PC-3 (cell line): ENCODE measurements around the gene HDGFL3. TPM values are rescaled to one million over a fixed set of nuclear protein-coding genes. Genes with fewer than 3 reads are reported as not detected.
A peak's percentile ranks its signal among the peaks of the same experiment; 100 is the strongest.

ENCODE experiments used
- ATAC-seq: fragments of 200-7000 bp; cut with Tn5 transposase; 2 replicates; pipeline ENCODE4 v1.9.1; 2020; ENCODE audit warnings: mild to moderate bottlenecking, moderate library complexity
- BruUV-seq: library from RNA; stranded (reverse); fragments of 400-500 nt; replicated peaks from 2 replicates; lab custom pipeline; 2021; lab: Mats Ljungman, UMichigan
- CTCF ChIA-PET: fragments of 300-600 bp; sonication (Branson Sonifier 250); formaldehyde crosslinking; loops from one replicate; lab custom pipeline; 2022; ENCODE audit warnings: antibody characterized with exemption; lab: Charles Lee
- POLR2A ChIA-PET: fragments of 300-600 bp; sonication (Branson Sonifier 250); formaldehyde crosslinking; loops from one replicate; lab custom pipeline; 2022; ENCODE audit warnings: antibody characterized with exemption; ENCODE audit not compliant: unreplicated experiment; lab: Charles Lee
- DNase-seq: peaks from one replicate; pipeline ENCODE4 v3.0.0-alpha.2; 2015
- H2AFZ ChIP-seq: fragments of 300-600 bp; sonication (generic); 2 replicates; pipeline ENCODE4 v1.6.0; 2016; ENCODE audit warnings: antibody characterized with exemption, low read length
- H3F3A ChIP-seq: fragments of 300-600 bp; sonication (generic); one replicate; pipeline ENCODE4 v1.6.0; 2017; ENCODE audit warnings: antibody characterized with exemption, low read length, control low read depth, mild to moderate bottlenecking; ENCODE audit not compliant: unreplicated experiment
- H3K27ac ChIP-seq: fragments of 300-600 bp; sonication (generic); 2 replicates; pipeline ENCODE4 v1.5.1; 2016; ENCODE audit warnings: mild to moderate bottlenecking, low read length
- H3K27me3 ChIP-seq: fragments of 300-600 bp; sonication (generic); 2 replicates; pipeline ENCODE4 v1.6.1; 2016; ENCODE audit warnings: low read length, mixed read lengths
- H3K36me3 ChIP-seq: fragments of 300-600 bp; sonication (generic); 2 replicates; pipeline ENCODE4 v1.6.1; 2016; ENCODE audit warnings: low read depth, mixed run types, low read length, mixed read lengths
- H3K4me1 ChIP-seq: fragments of 300-600 bp; sonication (generic); 2 replicates; pipeline ENCODE4 v1.5.1; 2016; ENCODE audit warnings: low read length; ENCODE audit not compliant: insufficient read depth
- H3K4me2 ChIP-seq: fragments of 300-600 bp; sonication (generic); 2 replicates; pipeline ENCODE4 v1.6.0; 2016; ENCODE audit warnings: low read length
- H3K4me3 ChIP-seq: fragments of 300-600 bp; sonication (generic); 2 replicates; pipeline ENCODE4 v1.5.1; 2016; ENCODE audit warnings: mild to moderate bottlenecking, low read length, mixed read lengths
- H3K79me2 ChIP-seq: fragments of 300-600 bp; sonication (generic); 2 replicates; pipeline ENCODE4 v1.6.1; 2017; ENCODE audit warnings: low read length, mixed read lengths
- H3K9ac ChIP-seq: fragments of 300-600 bp; sonication (generic); 2 replicates; pipeline ENCODE4 v1.6.0; 2016; ENCODE audit warnings: mild to moderate bottlenecking, low read length
- H3K9me2 ChIP-seq: fragments of 300-600 bp; sonication (generic); replicated peaks from 2 replicates; pipeline ENCODE4 v1.6.1; 2016; ENCODE audit warnings: mixed run types, low read length, mixed read lengths
- H3K9me3 ChIP-seq: fragments of 300-600 bp; sonication (generic); 2 replicates; pipeline ENCODE4 v1.6.1; 2016; ENCODE audit warnings: low read length, mixed read lengths
- H4K20me1 ChIP-seq: fragments of 300-600 bp; sonication (generic); 2 replicates; pipeline ENCODE4 v1.6.1; 2016; ENCODE audit warnings: low read length, mixed read lengths
- CTCF ChIP-seq: fragments of 300-600 bp; sonication (generic); conservative IDR thresholded peaks from 2 replicates; pipeline ENCODE4 v1.5.1; 2017; ENCODE audit warnings: antibody characterized with exemption, low read depth, mild to moderate bottlenecking, low read length
- EZH2 ChIP-seq: fragments of 300-600 bp; sonication (generic); IDR thresholded peaks from one replicate; pipeline ENCODE4 v1.6.1; 2017; ENCODE audit warnings: antibody characterized with exemption, mild to moderate bottlenecking, low read length; ENCODE audit not compliant: unreplicated experiment
- EZH2phosphoT487 ChIP-seq: fragments of 300-600 bp; sonication (generic); IDR thresholded peaks from 2 replicates; pipeline ENCODE4 v1.6.1; 2018; ENCODE audit warnings: mild to moderate bottlenecking, antibody characterized with exemption, low read length, borderline replicate concordance
- intact Hi-C: fragments of 100-400 bp; cut with micrococcal nuclease; formaldehyde crosslinking; loops from 2 replicates; pipeline ENCODE4 v1.9.0; 2023
- total RNA-seq: library from RNA; depleted of rRNA; stranded (reverse); fragments of >200 nt; gene quantifications from 2 replicates; pipeline ENCODE4 v1.2.3, GENCODE V29; 2014

The HDGFL3 gene
- total RNA-seq, 1 experiment from 2014 or later = 38.4 TPM

GRCh38 chr15:83132861-83133523, 74.6 kb downstream of the HDGFL3 start:
- Histone ChIP-seq H2AFZ (no peak overlapping the region), H3K79me2 (no peaks in the 10 kb centered on the region), H3K9me2 (no peaks in the 10 kb centered on the region), H4K20me1 (no peaks in the 10 kb centered on the region), H3K27ac (no peak overlapping the region), H3K9ac (no peak overlapping the region), H3K36me3 (no peaks in the 10 kb centered on the region), H3K4me2 (no peak overlapping the region), H3F3A (no peaks in the 10 kb centered on the region), H3K4me1 (no peaks in the 10 kb centered on the region), H3K9me3 (no peaks in the 10 kb centered on the region), H3K4me3 (no peak overlapping the region), H3K27me3 (no peaks in the 10 kb centered on the region)
- DNase-seq = no peak
- POLR2A ChIA-PET = no interaction called here
- ATAC-seq = no peak
- CTCF ChIA-PET = no interaction called here
- no TSS peak for BruUV-seq
- intact Hi-C loops = no loop called here
- no peak for TF ChIP-seq EZH2

GRCh38 chr15:83129791-83130190, 77.8 kb downstream of the HDGFL3 start:
- Histone ChIP-seq H3K79me2 (no peaks in the 10 kb centered on the region), H4K20me1 (no peaks in the 10 kb centered on the region), H3K4me2 (no peak overlapping the region), H3F3A (no peaks in the 10 kb centered on the region), H3K36me3 (no peaks in the 10 kb centered on the region), H3K4me1 (no peaks in the 10 kb centered on the region), H3K27me3 (no peaks in the 10 kb centered on the region), H3K9ac (no peak overlapping the region), H3K9me3 (no peaks in the 10 kb centered on the region), H2AFZ (no peak overlapping the region), H3K4me3 (no peak overlapping the region), H3K27ac (no peak overlapping the region), H3K9me2 (no peaks in the 10 kb centered on the region)
- ATAC-seq (no peak), DNase-seq (no peak)
- BruUV-seq = no TSS peak
- no peak for TF ChIP-seq EZH2phosphoT487
- TF ChIP-seq EZH2 = no peak
- no peak for TF ChIP-seq CTCF
- ChIA-PET CTCF (no interaction called here), POLR2A (no interaction called here)
- intact Hi-C loops = no loop called here

GRCh38 chr15:83127547-83128150, 80.0 kb downstream of the HDGFL3 start:
- DNase-seq = peak; percentile 10
- CTCF ChIA-PET = no interaction called here
- no peak for ATAC-seq

More at GRCh38 chr15:83127547-83128150, 80.0 kb downstream of the HDGFL3 start:
- H3F3A ChIP-seq = no peaks in the 10 kb centered on the region
- intact Hi-C loops = no loop called here
- no peak overlapping the region for H3K9ac ChIP-seq
- no TSS peak for BruUV-seq
- H3K4me2 ChIP-seq = no peak overlapping the region
- H3K36me3 ChIP-seq = no peaks in the 10 kb centered on the region
- H3K4me1 ChIP-seq = no peaks in the 10 kb centered on the region
- no peak overlapping the region for H3K4me3 ChIP-seq
- H2AFZ ChIP-seq = no peak overlapping the region
- H3K27me3 ChIP-seq = no peaks in the 10 kb centered on the region
- no peaks in the 10 kb centered on the region for H3K79me2 ChIP-seq
- POLR2A ChIA-PET = no interaction called here
- TF ChIP-seq EZH2 (no peak), EZH2phosphoT487 (no peak), CTCF (no peak)
- H3K9me2 ChIP-seq = no peaks in the 10 kb centered on the region
- H3K9me3 ChIP-seq = no peaks in the 10 kb centered on the region
- H4K20me1 ChIP-seq = no peaks in the 10 kb centered on the region
- H3K27ac ChIP-seq = no peak overlapping the region
